ENCODE data around the gene ATXN7L1. TPM values are rescaled to one million over a fixed set of nuclear protein-coding genes. Genes with fewer than 3 reads are reported as not detected.
"Not testable (repeated sequence)": the region's sequence is repeated elsewhere in the genome, so short reads cannot be mapped to it uniquely, and the experiment has no call there.

The ATXN7L1 gene
- polyA plus RNA-seq, 1 donor from 2014 or later, result 17.8 TPM

- no peaks in the 10 kb centered on the region for H3K27me3 Mint-ChIP-seq
- H3K4me3 Mint-ChIP-seq, result no peak overlapping the region
- peaks cover 1% of the 10 kb centered on the region for H3K36me3 Mint-ChIP-seq
- H3K4me1 Mint-ChIP-seq, result peaks cover 0 to 12% (median 8%) of the 10 kb centered on the region in 3 donors
- no peaks in the 10 kb centered on the region for H3K9me3 Mint-ChIP-seq
- no peak overlapping the region for H3K27ac Mint-ChIP-seq
Observed at GRCh38 chr7:105800442-105800841, 76.0 kb downstream of the ATXN7L1 start.

- Mint-ChIP-seq H3K27me3 (no peaks in the 10 kb centered on the region), H3K27ac (no peak overlapping the region), H3K36me3 (peaks cover 1% of the 10 kb centered on the region), H3K9me3 (no peaks in the 10 kb centered on the region), H3K4me1 (peaks cover 0 to 12% (median 8%) of the 10 kb centered on the region in 3 donors), H3K4me3 (peak overlapping the region in 1 of 4 donors; percentile 38)
Observed at GRCh38 chr7:105799677-105800076, 76.7 kb downstream of the ATXN7L1 start.

GRCh38 chr7:105799006-105799405 lies 77.4 kb downstream of the ATXN7L1 start:
- Mint-ChIP-seq H3K4me3 (peak overlapping the region in 1 of 4 donors; percentile 38), H3K27me3 (no peaks in the 10 kb centered on the region), H3K27ac (no peak overlapping the region), H3K36me3 (peaks cover 1% of the 10 kb centered on the region), H3K4me1 (peaks cover 0 to 12% (median 8%) of the 10 kb centered on the region in 3 donors), H3K9me3 (no peaks in the 10 kb centered on the region)

DNA sequence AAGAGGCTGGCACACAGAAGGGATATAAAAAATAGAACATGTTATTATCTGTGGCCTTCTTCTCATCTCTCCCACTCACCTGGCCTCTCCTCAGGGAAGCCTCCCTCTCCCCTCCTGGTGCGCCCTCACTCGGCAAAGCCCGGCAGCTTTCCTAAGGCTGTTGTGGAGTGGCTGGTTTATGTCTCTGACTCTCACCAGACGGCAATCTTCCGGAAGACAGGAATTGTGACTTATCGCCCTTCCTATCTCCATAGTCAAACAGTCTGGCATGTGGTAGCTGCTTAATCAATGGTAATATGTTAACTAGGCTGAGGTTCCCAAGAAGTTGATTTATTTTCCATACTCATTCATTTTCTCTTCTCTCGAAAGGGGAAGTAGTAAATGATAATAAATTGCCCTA lies 78.7 kb downstream of the ATXN7L1 start:
- Mint-ChIP-seq H3K4me1 (peaks cover 0 to 12% (median 8%) of the 10 kb centered on the region in 3 donors), H3K27me3 (no peaks in the 10 kb centered on the region), H3K9me3 (no peaks in the 10 kb centered on the region), H3K36me3 (peaks cover 1% of the 10 kb centered on the region), H3K4me3 (no peak overlapping the region), H3K27ac (no peak overlapping the region)

DNA sequence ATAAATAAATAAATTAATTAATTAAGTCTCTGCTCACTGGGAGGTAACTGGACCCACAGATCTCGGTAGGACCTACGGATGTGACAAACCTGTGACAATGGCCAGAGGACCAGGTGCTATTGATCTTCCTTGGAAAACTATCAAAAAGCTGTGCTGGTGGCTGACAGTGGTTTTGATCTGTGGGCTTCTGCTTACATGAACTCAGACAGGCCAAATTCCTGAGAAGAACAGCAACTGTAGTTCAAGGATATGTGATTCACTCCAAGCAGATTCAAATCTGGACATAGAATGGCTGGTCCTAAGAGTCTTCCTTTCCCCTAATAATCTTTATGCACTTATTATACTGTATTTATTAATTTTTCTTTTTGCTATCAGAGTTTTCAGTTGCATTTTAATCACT lies 80.0 kb downstream of the ATXN7L1 start:
- Mint-ChIP-seq H3K27ac (peak overlapping the region in 1 of 3 donors; percentile 80), H3K4me1 (peaks cover 0 to 12% (median 8%) of the 10 kb centered on the region in 3 donors), H3K36me3 (peaks cover 1% of the 10 kb centered on the region), H3K9me3 (no peaks in the 10 kb centered on the region), H3K4me3 (no peak overlapping the region), H3K27me3 (no peaks in the 10 kb centered on the region)

GRCh38 chr7:105794741-105795729 lies 81.4 kb downstream of the ATXN7L1 start:
- Mint-ChIP-seq H3K4me3 (no peak overlapping the region), H3K4me1 (peaks cover 0 to 6% (median 4%) of the 10 kb centered on the region in 3 donors), H3K27me3 (no peaks in the 10 kb centered on the region), H3K9me3 (no peaks in the 10 kb centered on the region), H3K27ac (no peak overlapping the region), H3K36me3 (peaks cover 1% of the 10 kb centered on the region)

GRCh38 chr7:105792488-105793370 lies 83.7 kb downstream of the ATXN7L1 start:
- peaks cover 2% of the 10 kb centered on the region for H3K36me3 Mint-ChIP-seq
- H3K27ac Mint-ChIP-seq, result no peak overlapping the region
- H3K4me3 Mint-ChIP-seq, result no peak overlapping the region
- H3K4me1 Mint-ChIP-seq, result peaks cover 0 to 2% (median 1%) of the 10 kb centered on the region in 3 donors
- H3K9me3 Mint-ChIP-seq, result no peaks in the 10 kb centered on the region
- H3K27me3 Mint-ChIP-seq, result no peaks in the 10 kb centered on the region

GRCh38 chr7:105791926-105792325 lies 84.5 kb downstream of the ATXN7L1 start:
- Mint-ChIP-seq H3K36me3 (peaks cover 2% of the 10 kb centered on the region), H3K27ac (no peak overlapping the region), H3K4me3 (no peak overlapping the region), H3K4me1 (peaks cover 0 to 2% (median 0%) of the 10 kb centered on the region in 3 donors), H3K9me3 (no peaks in the 10 kb centered on the region), H3K27me3 (no peaks in the 10 kb centered on the region)

GRCh38 chr7:105790996-105791395 lies 85.4 kb downstream of the ATXN7L1 start:
- Mint-ChIP-seq H3K4me3 (no peak overlapping the region), H3K4me1 (no peaks in the 10 kb centered on the region), H3K27ac (no peak overlapping the region), H3K9me3 (no peaks in the 10 kb centered on the region), H3K27me3 (no peaks in the 10 kb centered on the region), H3K36me3 (peaks cover 2% of the 10 kb centered on the region)

DNA sequence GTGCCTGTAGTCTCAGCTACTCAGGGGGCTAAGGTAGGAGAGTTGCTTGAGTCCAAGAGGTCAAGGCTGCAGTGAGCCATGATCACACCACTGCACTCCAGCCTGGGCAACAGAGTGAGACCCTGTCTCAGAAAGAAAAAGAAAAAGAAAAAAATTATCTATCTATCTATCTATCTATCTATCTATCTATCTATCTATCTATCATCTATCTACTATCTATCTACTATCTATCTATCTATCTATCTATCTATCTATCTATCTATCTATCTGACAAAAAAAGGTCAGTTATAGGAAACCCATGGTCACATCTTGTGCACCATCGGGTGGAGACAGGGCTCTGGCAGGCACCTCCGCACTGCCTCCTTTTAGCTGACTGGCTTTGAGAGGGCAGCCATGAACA lies 85.9 kb downstream of the ATXN7L1 start:
- H3K36me3 Mint-ChIP-seq, H3K9me3 Mint-ChIP-seq, H3K4me3 Mint-ChIP-seq, H3K27me3 Mint-ChIP-seq, H3K27ac Mint-ChIP-seq, H3K4me1 Mint-ChIP-seq: not testable (repeated sequence)

- H3K4me1 Mint-ChIP-seq, result no peaks in the 10 kb centered on the region
Observed at GRCh38 chr7:105788816-105789349, 87.5 kb downstream of the ATXN7L1 start.

DNA sequence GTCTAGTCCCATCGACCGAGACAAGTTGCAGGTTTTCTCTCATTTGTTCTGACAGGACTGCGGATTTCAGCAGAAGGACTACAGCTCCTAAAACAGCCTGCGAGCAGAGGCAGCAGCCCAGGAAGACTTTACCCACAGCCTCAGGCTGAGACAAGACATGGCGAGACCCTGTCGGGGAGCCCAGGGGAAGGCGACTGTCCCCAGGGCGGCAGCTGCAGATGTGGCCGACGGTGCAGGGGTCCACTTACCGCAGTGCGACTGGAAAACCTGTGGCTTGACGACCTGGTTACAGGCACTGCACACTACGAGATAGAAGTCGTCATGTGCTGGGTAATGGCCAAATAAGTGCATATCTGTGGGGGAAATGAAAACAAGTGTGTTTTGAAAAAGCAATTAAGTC lies 88.0 kb downstream of the ATXN7L1 start:
- H3K27ac Mint-ChIP-seq, result no peak overlapping the region
- H3K36me3 Mint-ChIP-seq, result peaks cover 3% of the 10 kb centered on the region
- no peak overlapping the region for H3K4me3 Mint-ChIP-seq
- no peaks in the 10 kb centered on the region for H3K27me3 Mint-ChIP-seq
- H3K4me1 Mint-ChIP-seq, result no peaks in the 10 kb centered on the region
- no peaks in the 10 kb centered on the region for H3K9me3 Mint-ChIP-seq

More at GRCh38 chr7:105788816-105789349, 87.5 kb downstream of the ATXN7L1 start:
- Mint-ChIP-seq H3K27me3 (no peaks in the 10 kb centered on the region), H3K36me3 (peaks cover 3% of the 10 kb centered on the region), H3K27ac (no peak overlapping the region), H3K9me3 (no peaks in the 10 kb centered on the region), H3K4me3 (no peak overlapping the region)

DNA sequence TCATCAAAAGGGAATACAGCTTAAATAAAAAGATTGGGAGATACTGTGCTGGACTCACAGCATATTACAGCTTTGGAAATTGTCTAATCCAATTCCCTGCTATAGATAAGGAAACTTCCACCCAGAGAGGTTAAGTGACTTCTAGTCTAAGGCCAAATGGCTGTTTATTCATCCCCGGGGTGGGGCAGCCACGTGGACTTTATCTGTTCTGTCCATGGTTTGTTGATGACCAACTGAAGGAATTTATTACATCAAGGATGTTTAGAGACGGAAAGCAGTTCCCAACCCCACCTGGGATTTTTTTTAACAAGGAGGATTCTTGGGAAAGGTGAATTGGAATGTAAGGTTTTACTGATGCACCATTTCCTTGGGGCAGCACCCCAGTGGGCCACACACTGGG lies 88.6 kb downstream of the ATXN7L1 start:
- Mint-ChIP-seq H3K9me3 (no peaks in the 10 kb centered on the region), H3K4me1 (no peaks in the 10 kb centered on the region), H3K27me3 (no peaks in the 10 kb centered on the region), H3K4me3 (no peak overlapping the region), H3K27ac (no peak overlapping the region), H3K36me3 (peaks cover 3% of the 10 kb centered on the region)

- Mint-ChIP-seq H3K36me3 (peaks cover 3% of the 10 kb centered on the region), H3K27ac (no peak overlapping the region), H3K9me3 (no peaks in the 10 kb centered on the region), H3K4me1 (no peaks in the 10 kb centered on the region), H3K27me3 (no peaks in the 10 kb centered on the region), H3K4me3 (no peak overlapping the region)
Observed at GRCh38 chr7:105786520-105787470, 89.6 kb downstream of the ATXN7L1 start.

All from IgD-negative memory B cell (primary cell).